Measurements from ENCODE around the gene TLR10.

- TF ChIP-seq CTCF (conservative IDR thresholded peaks at IDR 0.05; ENCODE audit: low read depth, low read length) (no peak), EZH2phosphoT487 (IDR thresholded peaks at IDR 0.05; ENCODE audit: borderline replicate concordance, low read length) (no peak), EZH2 (IDR thresholded peaks at IDR 0.05; ENCODE audit: low read length, unreplicated experiment) (no peak)
Observed at GRCh38 chr4:38818441-38818976, 35.7 kb upstream of the TLR10 start.

Data from PC-3 (cell line).